ENCODE results near the gene PER2. TPM values are rescaled to one million over a fixed set of nuclear protein-coding genes. Genes with fewer than 3 reads are reported as not detected.

The PER2 gene
- total and polyA plus RNA-seq, 9 of the 15 experiments (the other 6 are each of a cell fraction or from before 2014, with no cell fraction given): 1.1 to 10.3 (median 2.9) TPM

DNA sequence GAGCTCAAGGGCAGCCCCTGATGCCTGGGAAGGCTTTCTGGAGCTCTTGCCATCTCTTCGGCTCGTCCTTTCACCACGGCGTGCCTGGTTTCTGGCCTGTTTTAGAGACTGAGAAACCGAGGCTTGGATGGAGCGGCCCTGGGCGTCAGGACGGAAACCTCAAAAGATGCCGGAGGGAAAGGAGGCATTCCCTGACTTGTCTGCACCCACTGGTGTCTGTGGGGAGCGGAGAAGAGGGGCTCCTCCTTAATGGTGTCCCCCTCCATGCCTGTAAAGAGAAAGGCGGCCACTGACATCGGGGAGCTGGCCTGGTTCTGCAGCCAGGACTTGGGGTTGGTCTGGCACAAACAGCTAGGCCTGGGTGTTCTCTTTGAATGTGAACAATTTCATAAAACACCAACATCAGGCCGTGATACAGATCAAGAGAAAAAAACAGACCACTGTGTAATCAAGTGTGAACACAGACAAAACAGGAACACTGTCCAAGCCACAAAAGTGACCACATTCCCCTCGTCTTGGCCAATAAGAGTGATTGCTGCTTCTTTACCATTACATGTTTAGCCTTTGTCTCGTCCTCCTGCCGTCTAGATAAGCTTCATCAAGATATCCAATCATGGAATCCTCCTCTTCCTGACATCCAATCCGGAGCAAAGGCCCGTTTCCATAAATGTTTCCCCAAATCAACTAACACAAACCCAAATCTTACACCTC lies 84.3 kb downstream of the PER2 start (continued):
- TF ChIP-seq CUX1 (CRISPR knock-in tag; IDR thresholded peaks at IDR 0.05) (no peak), JUND (IDR thresholded peaks at IDR 0.05; ENCODE audit: borderline replicate concordance, low read depth, low read length) (no peak), JUND (tag; IDR thresholded peaks at IDR 0.05; ENCODE audit: borderline replicate concordance, low read depth, low read length) (no peak), TARDBP (IDR thresholded peaks at IDR 0.05) (peak; percentile 66; the same call in 1 of the 2 replicates), ZNF785 (CRISPR knock-in tag; IDR thresholded peaks at IDR 0.05) (no peak), HNRNPLL (IDR thresholded peaks at IDR 0.05; ENCODE audit: low read depth, low read length, poor library complexity, severe bottlenecking) (no peak), ETV1 (tag; conservative IDR thresholded peaks at IDR 0.05; ENCODE audit: low read depth) (no peak), EGR1 (conservative IDR thresholded peaks at IDR 0.05) (no peak), MTF1 (CRISPR knock-in tag; IDR thresholded peaks at IDR 0.05; ENCODE audit: borderline replicate concordance) (no peak), RBM17 (IDR thresholded peaks at IDR 0.05; ENCODE audit: borderline replicate concordance, low read depth, low read length) (no peak), LARP7 (IDR thresholded peaks at IDR 0.05) (no peak), TEAD4 (IDR thresholded peaks at IDR 0.05; ENCODE audit: low read length) (peak; percentile 67), TEAD4 (CRISPR knock-in tag; IDR thresholded peaks at IDR 0.05; ENCODE audit: borderline replicate concordance) (no peak), UBTF (IDR thresholded peaks at IDR 0.05; ENCODE audit: borderline replicate concordance in 1 of 2, low read depth in 2 of 2, low read length in 2 of 2) (no peak), ZNF212 (CRISPR knock-in tag; IDR thresholded peaks at IDR 0.05) (no peak), E2F3 (CRISPR knock-in tag; IDR thresholded peaks at IDR 0.05) (no peak; the same call in 1 of the 2 replicates), PRPF4 (IDR thresholded peaks at IDR 0.05; ENCODE audit: insufficient read depth, low read depth, low read length, poor library complexity, severe bottlenecking) (no peak), ZNF133 (CRISPR knock-in tag; IDR thresholded peaks at IDR 0.05) (no peak)
- TF ChIP-seq, protein P1, sequence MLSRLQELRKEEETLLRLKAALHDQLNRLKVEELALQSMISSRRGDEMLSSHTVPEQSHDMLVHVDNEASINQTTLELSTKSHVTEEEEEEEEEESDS (CRISPR knock-in tag; IDR thresholded peaks at IDR 0.05): no peak
- TF ChIP-seq, protein P2, sequence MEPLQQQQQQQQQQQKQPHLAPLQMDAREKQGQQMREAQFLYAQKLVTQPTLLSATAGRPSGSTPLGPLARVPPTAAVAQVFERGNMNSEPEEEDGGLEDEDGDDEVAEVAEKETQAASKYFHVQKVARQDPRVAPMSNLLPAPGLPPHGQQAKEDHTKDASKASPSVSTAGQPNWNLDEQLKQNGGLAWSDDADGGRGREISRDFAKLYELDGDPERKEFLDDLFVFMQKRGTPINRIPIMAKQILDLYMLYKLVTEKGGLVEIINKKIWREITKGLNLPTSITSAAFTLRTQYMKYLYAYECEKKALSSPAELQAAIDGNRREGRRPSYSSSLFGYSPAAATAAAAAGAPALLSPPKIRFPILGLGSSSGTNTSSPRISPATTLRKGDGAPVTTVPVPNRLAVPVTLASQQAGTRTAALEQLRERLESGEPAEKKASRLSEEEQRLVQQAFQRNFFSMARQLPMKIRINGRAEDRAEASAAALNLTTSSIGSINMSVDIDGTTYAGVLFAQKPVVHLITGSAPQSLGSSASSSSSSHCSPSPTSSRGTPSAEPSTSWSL (CRISPR knock-in tag; IDR thresholded peaks at IDR 0.05; ENCODE audit: borderline replicate concordance): no peak

Data from K562 (cell line).